ENCODE results near the gene NAT8. TPM values are rescaled to one million over a fixed set of nuclear protein-coding genes. Genes with fewer than 3 reads are reported as not detected.
"Not testable (repeated sequence)": the region's sequence is repeated elsewhere in the genome, so short reads cannot be mapped to it uniquely, and the experiment has no call there.

Gene NAT8
- total RNA-seq, result not detected

- Histone ChIP-seq H3K36me3 (no peaks in the 10 kb centered on the region), H3K27ac (no peak within 1 kb of the TSS), H3K4me3 (no peak within 1 kb of the TSS), H3K27me3 (no peaks in the 10 kb centered on the region), H3K4me1 (no peaks in the 10 kb centered on the region), H3K9me3 (peaks cover 0 to 4% (median 0%) of the 10 kb centered on the region in 4 donors)
- WGBS, 2 donors, result 72 to 74% methylated on average over 13 of the region's 13 CpGs
- TF ChIP-seq EP300 (IDR thresholded peaks at IDR 0.05), result no peak
- no peak for TF ChIP-seq CTCF (IDR thresholded peaks at IDR 0.05)
- no peak for TF ChIP-seq POLR2A (IDR thresholded peaks at IDR 0.05)
- DNase-seq (ENCODE audit: low spot score in 2 of 2), result no peak
Measured at GRCh38 chr2:73642338-73643018, at the start of gene NAT8. TSS of gene NAT8 (minus strand) at chr2:73642422. CDS start at chr2:73641628, 794 bp downstream.

GRCh38 chr2:73690372-73691088, 48.3 kb upstream of the NAT8 start:
- WGBS, 2 donors, result 50 to 62% methylated on average over 4 of the region's 4 CpGs
- not testable (repeated sequence) for H3K36me3 ChIP-seq; H3K27ac ChIP-seq; H3K4me1 ChIP-seq; H3K4me3 ChIP-seq; H3K27me3 ChIP-seq; H3K9me3 ChIP-seq; DNase-seq (ENCODE audit: low spot score in 2 of 2)
- TF ChIP-seq CTCF (IDR thresholded peaks at IDR 0.05), result peak in 2 of 5 experiments; percentile 16 to 37

GRCh38 chr2:73688494-73688893, 46.3 kb upstream of the NAT8 start:
- H3K9me3 ChIP-seq; H3K4me3 ChIP-seq; H3K27me3 ChIP-seq; H3K36me3 ChIP-seq; H3K4me1 ChIP-seq; DNase-seq (ENCODE audit: low spot score in 2 of 2); H3K27ac ChIP-seq: not testable (repeated sequence)
- WGBS, 2 donors, result 90 to 95% methylated on average over 5 of the region's 5 CpGs

GRCh38 chr2:73685764-73686438, 43.7 kb upstream of the NAT8 start:
- no peaks in the 10 kb centered on the region for H3K27me3 ChIP-seq
- H3K4me3 ChIP-seq, result no peak overlapping the region
- no peak for DNase-seq (ENCODE audit: low spot score in 2 of 2)
- TF ChIP-seq EP300 (IDR thresholded peaks at IDR 0.05) (no peak), CTCF (IDR thresholded peaks at IDR 0.05) (no peak)
- H3K4me1 ChIP-seq, result no peaks in the 10 kb centered on the region
- 97 to 98% methylated on average over 4 of the region's 4 CpGs for WGBS, 2 donors
- H3K9me3 ChIP-seq, result no peaks in the 10 kb centered on the region
- no peak overlapping the region for H3K27ac ChIP-seq
- peaks cover 0 to 4% (median 0%) of the 10 kb centered on the region in 3 donors for H3K36me3 ChIP-seq

- H3K36me3 ChIP-seq; H3K27me3 ChIP-seq; H3K4me3 ChIP-seq; H3K4me1 ChIP-seq; H3K27ac ChIP-seq; H3K9me3 ChIP-seq; DNase-seq (ENCODE audit: low spot score in 2 of 2): not testable (repeated sequence)
- 44 to 53% methylated on average over 9 of the region's 9 CpGs for WGBS, 2 donors
Measured at GRCh38 chr2:73684905-73685304, 42.7 kb upstream of the NAT8 start.

GRCh38 chr2:73684325-73684724, 42.1 kb upstream of the NAT8 start:
- 57 to 83% methylated on average over 1 of the region's 1 CpG for WGBS, 2 donors

More at GRCh38 chr2:73684325-73684724, 42.1 kb upstream of the NAT8 start:
- DNase-seq (ENCODE audit: low spot score in 2 of 2); H3K4me1 ChIP-seq; H3K4me3 ChIP-seq; H3K27me3 ChIP-seq; H3K27ac ChIP-seq; H3K9me3 ChIP-seq; H3K36me3 ChIP-seq: not testable (repeated sequence)

All from tibial nerve (tissue), 4 donors.